Measurements from ENCODE around the gene VWA8.

GRCh38 chr13:41825691-41826090, 135.2 kb downstream of the VWA8 start:
- TF ChIP-seq BCLAF1 (IDR thresholded peaks at IDR 0.05) (no peak), RFX1 (IDR thresholded peaks at IDR 0.05) (no peak)
